GM12872 (cell line): ENCODE results near the gene ATAD3B.

ENCODE experiments used
- CTCF ChIP-seq: IDR thresholded peaks from 3 replicates; pipeline ENCODE4 v1.5.1; 2011; ENCODE audit warnings: low read depth, mild to moderate bottlenecking, low read length, moderate library complexity; ENCODE audit not compliant: insufficient read depth

ATAD3B gene

DNA sequence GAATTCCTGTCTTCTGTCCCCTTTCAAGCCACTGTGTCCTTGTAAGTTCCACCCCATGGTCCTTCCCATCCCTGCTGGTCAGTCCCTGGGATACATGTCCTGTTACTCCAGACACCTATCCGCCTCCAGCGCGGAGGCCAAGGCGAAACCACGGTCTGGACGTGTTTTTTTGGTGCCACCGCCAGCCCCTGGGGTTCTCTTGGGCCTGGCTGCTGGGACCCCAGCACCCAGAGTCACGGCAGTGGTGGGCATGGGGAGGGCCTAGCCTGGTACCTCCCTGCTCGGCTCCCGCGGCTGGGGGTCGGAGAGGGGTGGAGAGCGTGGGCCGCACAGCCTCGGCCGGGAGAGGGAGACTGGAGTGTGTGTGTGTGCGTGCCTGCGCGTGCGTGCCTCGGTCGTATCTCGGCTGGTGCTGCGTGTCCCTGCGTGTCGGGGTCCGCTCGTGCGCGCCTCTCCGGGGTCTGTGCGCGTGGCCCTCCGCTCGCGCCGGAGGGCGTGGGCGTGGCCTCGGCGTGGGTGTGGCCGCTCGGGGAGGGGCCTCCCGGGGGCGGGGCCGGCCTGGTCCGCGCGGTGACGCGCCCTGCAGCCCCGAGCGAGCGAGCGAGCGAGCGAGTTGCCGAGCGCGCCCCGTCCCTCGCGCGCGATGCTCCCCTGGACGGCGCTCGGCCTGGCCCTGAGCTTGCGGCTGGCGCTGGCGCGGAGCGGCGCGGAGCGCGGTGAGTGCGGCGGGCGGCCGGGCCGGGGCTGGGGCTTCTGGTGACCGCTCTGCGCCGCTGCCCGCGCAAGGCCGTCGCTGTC is 36.3 kb upstream of the ATAD3B start, which contains the start of gene VWA1:
VWA1 (plus strand) TSS at position 585 of the 798 bp plus-strand sequence; CDS start at position 644, 59 bp downstream.
- no peak for TF ChIP-seq CTCF

DNA sequence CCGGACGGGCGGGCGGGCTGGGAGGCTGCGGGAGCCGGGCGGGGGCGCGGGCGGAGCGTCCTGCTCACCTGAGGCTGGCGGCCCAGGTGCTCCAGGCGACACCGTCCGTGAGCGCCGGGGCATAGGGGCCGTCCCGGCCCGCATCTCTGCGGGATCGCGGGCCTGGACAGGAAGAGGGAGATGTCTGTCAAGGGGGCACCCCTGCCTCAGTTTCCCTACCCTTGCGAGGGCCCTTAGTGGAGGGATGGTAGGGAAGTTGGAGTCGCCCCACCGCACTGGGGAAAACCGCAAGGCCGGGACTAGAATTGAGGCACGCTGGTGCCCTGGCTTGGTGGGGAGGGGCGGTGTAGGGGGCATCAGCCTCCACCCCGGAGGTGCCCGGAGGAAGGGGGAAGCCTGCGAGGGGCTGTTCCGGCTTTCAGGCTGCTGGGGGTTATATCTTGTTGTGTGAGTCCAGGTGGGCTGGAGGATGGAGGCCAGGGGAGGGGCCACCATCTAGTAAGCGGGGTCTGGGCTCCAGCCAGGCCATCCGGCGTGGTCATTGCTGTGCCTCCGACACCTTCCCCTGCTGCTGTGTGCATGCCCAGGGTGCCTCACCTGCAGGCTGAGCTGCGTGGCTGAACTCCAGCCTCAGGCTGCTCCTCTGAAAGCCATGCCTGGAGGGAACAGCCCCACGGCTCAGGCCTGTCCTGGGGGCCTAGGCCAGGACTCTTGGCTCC is 35.5 kb upstream of the ATAD3B start:
- no peak for TF ChIP-seq CTCF

DNA sequence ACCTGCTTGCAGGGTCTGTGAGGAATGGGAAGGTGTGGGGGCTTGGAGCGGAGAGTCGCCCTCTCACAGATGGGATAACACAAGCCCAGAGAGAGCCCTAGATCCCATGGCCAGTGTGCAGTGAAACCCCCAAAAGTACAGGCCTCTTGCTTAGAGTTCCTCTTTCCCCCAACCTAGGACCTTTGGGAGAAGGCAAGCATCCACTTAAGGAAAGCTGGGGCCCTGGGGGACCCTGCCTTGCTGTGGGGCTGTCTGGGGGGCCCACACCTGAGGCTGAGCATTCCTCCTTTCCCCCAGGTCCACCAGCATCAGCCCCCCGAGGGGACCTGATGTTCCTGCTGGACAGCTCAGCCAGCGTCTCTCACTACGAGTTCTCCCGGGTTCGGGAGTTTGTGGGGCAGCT is 34.9 kb upstream of the ATAD3B start:
- no peak for TF ChIP-seq CTCF

DNA sequence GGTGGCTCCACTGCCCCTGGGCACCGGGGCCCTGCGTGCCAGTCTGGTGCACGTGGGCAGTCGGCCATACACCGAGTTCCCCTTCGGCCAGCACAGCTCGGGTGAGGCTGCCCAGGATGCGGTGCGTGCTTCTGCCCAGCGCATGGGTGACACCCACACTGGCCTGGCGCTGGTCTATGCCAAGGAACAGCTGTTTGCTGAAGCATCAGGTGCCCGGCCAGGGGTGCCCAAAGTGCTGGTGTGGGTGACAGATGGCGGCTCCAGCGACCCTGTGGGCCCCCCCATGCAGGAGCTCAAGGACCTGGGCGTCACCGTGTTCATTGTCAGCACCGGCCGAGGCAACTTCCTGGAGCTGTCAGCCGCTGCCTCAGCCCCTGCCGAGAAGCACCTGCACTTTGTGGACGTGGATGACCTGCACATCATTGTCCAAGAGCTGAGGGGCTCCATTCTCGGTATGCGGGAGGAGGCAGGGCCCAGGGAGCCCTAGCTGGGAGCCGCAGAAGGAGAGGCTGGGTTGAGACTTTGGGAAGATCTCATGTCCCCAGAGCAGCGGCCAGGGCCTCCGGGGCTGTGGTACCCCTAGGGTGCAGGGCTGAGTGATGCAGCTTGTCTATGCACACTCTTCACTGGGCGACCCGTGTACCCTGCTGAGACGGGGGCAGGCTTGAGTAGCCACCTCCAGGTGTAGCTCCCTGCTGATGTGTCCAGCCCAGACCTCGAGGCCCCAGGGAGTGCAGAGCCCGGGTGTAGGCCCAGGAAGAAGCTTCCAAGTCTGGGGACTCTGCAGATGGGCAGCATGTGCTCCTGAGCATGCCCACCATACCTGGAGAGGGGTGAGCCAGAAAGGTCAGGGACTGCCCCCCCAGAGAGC is 34.3 kb upstream of the ATAD3B start:
- no peak for TF ChIP-seq CTCF

- TF ChIP-seq CTCF, result peak; percentile 37; the same call in 1 of the 3 replicates
Measured at GRCh38 chr1:1437904-1438376, 33.6 kb upstream of the ATAD3B start.

GRCh38 chr1:1438531-1439381 is 32.8 kb upstream of the ATAD3B start:
- no peak for TF ChIP-seq CTCF
